AG08395 (cell line): ENCODE results near the gene ATF5.

Experiments used
- DNase-seq: peaks from one replicate; pipeline ENCODE4 v3.0.0; 2012; ENCODE audit warnings: mixed read lengths, low spot score

The ATF5 gene

GRCh38 chr19:49977076-49977475, 48.1 kb downstream of the ATF5 start:
- no peak for DNase-seq

- no peak for DNase-seq
Measured at GRCh38 chr19:49977881-49978280, 48.9 kb downstream of the ATF5 start.

GRCh38 chr19:49978324-49978723, 49.3 kb downstream of the ATF5 start:
- no peak for DNase-seq

GRCh38 chr19:49981603-49982593, 52.9 kb downstream of the ATF5 start:
- no peak for DNase-seq
